CD4-positive, alpha-beta T cell treated with Interleukin-15 for 1 hour (primary cell): ENCODE results near the gene NUP93.

Source experiments
- DNase-seq: peaks from one replicate; pipeline ENCODE4 v3.0.0-alpha.2; 2020

The NUP93 gene

GRCh38 chr16:56744996-56745640, 15.2 kb downstream of the NUP93 start:
- DNase-seq, result no peak

GRCh38 chr16:56747486-56748045, 17.6 kb downstream of the NUP93 start:
- DNase-seq, result no peak

- DNase-seq, result no peak
These were observed 18.3 kb downstream of the NUP93 start for GRCh38 chr16:56748191-56748590.

- no peak for DNase-seq
These were observed 18.9 kb downstream of the NUP93 start for GRCh38 chr16:56748826-56749225.

- no peak for DNase-seq
These were observed 20.0 kb downstream of the NUP93 start for GRCh38 chr16:56749672-56750491.

GRCh38 chr16:56753410-56753809, 23.5 kb downstream of the NUP93 start:
- no peak for DNase-seq

GRCh38 chr16:56755038-56755437, 25.1 kb downstream of the NUP93 start:
- DNase-seq, result no peak

- DNase-seq, result no peak
These were observed 28.5 kb downstream of the NUP93 start for GRCh38 chr16:56758432-56758831.

- no peak for DNase-seq
These were observed 29.0 kb downstream of the NUP93 start for GRCh38 chr16:56758930-56759329.

- DNase-seq, result no peak
These were observed 33.5 kb downstream of the NUP93 start for GRCh38 chr16:56763291-56763916.

- no peak for DNase-seq
These were observed 34.9 kb downstream of the NUP93 start for GRCh38 chr16:56764835-56765234.

GRCh38 chr16:56765949-56766348, 36.0 kb downstream of the NUP93 start:
- no peak for DNase-seq

GRCh38 chr16:56767024-56767423, 37.1 kb downstream of the NUP93 start:
- no peak for DNase-seq

- DNase-seq, result no peak
These were observed 39.7 kb downstream of the NUP93 start for GRCh38 chr16:56769677-56770076.

- no peak for DNase-seq
These were observed 41.8 kb downstream of the NUP93 start for GRCh38 chr16:56771558-56772279.

GRCh38 chr16:56773532-56773931, 43.6 kb downstream of the NUP93 start:
- DNase-seq, result no peak

GRCh38 chr16:56774016-56774680, 44.2 kb downstream of the NUP93 start:
- no peak for DNase-seq

- DNase-seq, result no peak
These were observed 45.2 kb downstream of the NUP93 start for GRCh38 chr16:56775162-56775561.

GRCh38 chr16:56776562-56776961, 46.6 kb downstream of the NUP93 start:
- DNase-seq, result no peak

- DNase-seq, result no peak
These were observed 47.1 kb downstream of the NUP93 start for GRCh38 chr16:56777001-56777400.

GRCh38 chr16:56777482-56777881, 47.6 kb downstream of the NUP93 start:
- DNase-seq, result no peak

- DNase-seq, result no peak
These were observed 50.0 kb downstream of the NUP93 start for GRCh38 chr16:56779906-56780305.
